Calu3 (cell line): Measurements from ENCODE around the gene DYRK3. TPM values are rescaled to one million over a fixed set of nuclear protein-coding genes. Genes with fewer than 3 reads are reported as not detected.
A peak's percentile ranks its signal among the peaks of the same experiment; 100 is the strongest.

Experiments
- BruUV-seq: library from RNA; stranded (reverse); fragments of 400-500 nt; replicated peaks from 2 replicates; lab custom pipeline; 2021; lab: Mats Ljungman, UMichigan
- CTCF ChIA-PET: fragments of 300-600 bp; sonication (Branson Sonifier 250); formaldehyde crosslinking; loops from one replicate; lab custom pipeline; 2022; ENCODE audit warnings: antibody characterized with exemption; lab: Charles Lee
- DNase-seq: peaks from one replicate; pipeline ENCODE4 v3.0.0; 2022
- H3K27ac Mint-ChIP-seq: one replicate; pipeline ENCODE4 v1.8.0; 2022; ENCODE audit warnings: mixed read lengths; ENCODE audit not compliant: unreplicated experiment
- H3K27me3 Mint-ChIP-seq: one replicate; pipeline ENCODE4 v1.8.0; 2022; ENCODE audit warnings: mixed read lengths; ENCODE audit not compliant: unreplicated experiment
- H3K36me3 Mint-ChIP-seq: one replicate; pipeline ENCODE4 v1.8.0; 2022; ENCODE audit warnings: mild to moderate bottlenecking, moderate library complexity, mixed read lengths; ENCODE audit not compliant: insufficient read depth, unreplicated experiment
- H3K4me1 Mint-ChIP-seq: one replicate; pipeline ENCODE4 v1.8.0; 2022; ENCODE audit warnings: mild to moderate bottlenecking, low read depth, mixed read lengths; ENCODE audit not compliant: unreplicated experiment
- H3K4me3 Mint-ChIP-seq: one replicate; pipeline ENCODE4 v1.8.0; 2022; ENCODE audit warnings: mild to moderate bottlenecking, low read depth, moderate library complexity, mixed read lengths; ENCODE audit not compliant: unreplicated experiment
- H3K9me3 Mint-ChIP-seq: one replicate; pipeline ENCODE4 v1.8.0; 2022; ENCODE audit warnings: low read depth, mixed read lengths; ENCODE audit not compliant: unreplicated experiment
- intact Hi-C: fragments of 100-400 bp; cut with micrococcal nuclease; formaldehyde crosslinking; loops from one replicate; pipeline ENCODE4 v1.10.0; 2022; ENCODE audit not compliant: unreplicated experiment
- total RNA-seq: library from RNA; stranded (reverse); gene quantifications from 2 replicates; pipeline ENCODE4 v1.2.3, GENCODE V29; 2022
- TF ChIP-seq, protein P1 (sequence below): fragments of 200-600 bp; IDR thresholded peaks from one replicate; pipeline ENCODE4 v1.8.0; 2022; ENCODE audit warnings: antibody characterized with exemption; ENCODE audit not compliant: unreplicated experiment

Gene DYRK3
- total RNA-seq, 1 experiment from 2014 or later, result 7.6 TPM

- H3K36me3 Mint-ChIP-seq, result no peaks in the 10 kb centered on the region
- H3K4me1 Mint-ChIP-seq, result peaks cover 15% of the 10 kb centered on the region
- BruUV-seq, result no TSS peak
- intact Hi-C loops, result no loop called here
- peak overlapping the region; percentile 65 for H3K27ac Mint-ChIP-seq
- CTCF ChIA-PET, result interaction anchor here (0.8 to 2.0 kb wide), 7 partner anchors 11 to 304 kb away, joined by 3 to 18 read pairs (median 3); no protein-coding TSS in a partner anchor
- H3K27me3 Mint-ChIP-seq, result peaks cover 5% of the 10 kb centered on the region
- H3K9me3 Mint-ChIP-seq, result no peaks in the 10 kb centered on the region
- TF ChIP-seq, protein P1, sequence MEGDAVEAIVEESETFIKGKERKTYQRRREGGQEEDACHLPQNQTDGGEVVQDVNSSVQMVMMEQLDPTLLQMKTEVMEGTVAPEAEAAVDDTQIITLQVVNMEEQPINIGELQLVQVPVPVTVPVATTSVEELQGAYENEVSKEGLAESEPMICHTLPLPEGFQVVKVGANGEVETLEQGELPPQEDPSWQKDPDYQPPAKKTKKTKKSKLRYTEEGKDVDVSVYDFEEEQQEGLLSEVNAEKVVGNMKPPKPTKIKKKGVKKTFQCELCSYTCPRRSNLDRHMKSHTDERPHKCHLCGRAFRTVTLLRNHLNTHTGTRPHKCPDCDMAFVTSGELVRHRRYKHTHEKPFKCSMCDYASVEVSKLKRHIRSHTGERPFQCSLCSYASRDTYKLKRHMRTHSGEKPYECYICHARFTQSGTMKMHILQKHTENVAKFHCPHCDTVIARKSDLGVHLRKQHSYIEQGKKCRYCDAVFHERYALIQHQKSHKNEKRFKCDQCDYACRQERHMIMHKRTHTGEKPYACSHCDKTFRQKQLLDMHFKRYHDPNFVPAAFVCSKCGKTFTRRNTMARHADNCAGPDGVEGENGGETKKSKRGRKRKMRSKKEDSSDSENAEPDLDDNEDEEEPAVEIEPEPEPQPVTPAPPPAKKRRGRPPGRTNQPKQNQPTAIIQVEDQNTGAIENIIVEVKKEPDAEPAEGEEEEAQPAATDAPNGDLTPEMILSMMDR, result no peak
- DNase-seq, result peak; percentile 77
- no peak overlapping the region for H3K4me3 Mint-ChIP-seq
These were observed 39.4 kb downstream of the DYRK3 start for GRCh38 chr1:206674745-206675175.

GRCh38 chr1:206676499-206676898 lies 41.2 kb downstream of the DYRK3 start:
- no TSS peak for BruUV-seq
- Mint-ChIP-seq H3K9me3 (no peaks in the 10 kb centered on the region), H3K4me1 (peaks cover 15% of the 10 kb centered on the region), H3K27me3 (peaks cover 20% of the 10 kb centered on the region), H3K4me3 (no peak overlapping the region), H3K36me3 (no peaks in the 10 kb centered on the region), H3K27ac (no peak overlapping the region)
- no peak for DNase-seq
- TF ChIP-seq, protein P1, result no peak
- CTCF ChIA-PET, result no interaction called here
- intact Hi-C loops, result no loop called here

GRCh38 chr1:206678490-206678889 lies 43.2 kb downstream of the DYRK3 start:
- Mint-ChIP-seq H3K36me3 (no peaks in the 10 kb centered on the region), H3K9me3 (no peaks in the 10 kb centered on the region), H3K27me3 (peaks cover 29% of the 10 kb centered on the region), H3K4me3 (no peak overlapping the region), H3K27ac (no peak overlapping the region), H3K4me1 (peaks cover 15% of the 10 kb centered on the region)
- BruUV-seq, result no TSS peak
- intact Hi-C loops, result no loop called here
- DNase-seq, result no peak
- CTCF ChIA-PET, result no interaction called here
- TF ChIP-seq, protein P1, result no peak

- BruUV-seq, result no TSS peak
- TF ChIP-seq, protein P1, result no peak
- Mint-ChIP-seq H3K27ac (no peak overlapping the region), H3K4me3 (no peak overlapping the region), H3K4me1 (peaks cover 9% of the 10 kb centered on the region), H3K36me3 (peaks cover 6% of the 10 kb centered on the region), H3K27me3 (peaks cover 35% of the 10 kb centered on the region), H3K9me3 (no peaks in the 10 kb centered on the region)
- intact Hi-C loops, result no loop called here
- DNase-seq, result no peak
- CTCF ChIA-PET, result no interaction called here
These were observed 44.4 kb downstream of the DYRK3 start for GRCh38 chr1:206679738-206680211.
